Neuron (in vitro differentiated cells): Measurements from ENCODE around the gene NEDD4L.
"Not testable (repeated sequence)": the region's sequence is repeated elsewhere in the genome, so short reads cannot be mapped to it uniquely, and the experiment has no call there.

Source experiments
- H2AFZ ChIP-seq: one replicate; pipeline ENCODE4 v1.6.1; 2013; ENCODE audit warnings: low read depth, mild to moderate bottlenecking, inconsistent platforms, low read length, moderate library complexity
- H3K27me3 ChIP-seq: one replicate; pipeline ENCODE4 v1.6.1; 2013; ENCODE audit warnings: low read length; ENCODE audit not compliant: insufficient read depth
- H3K36me3 ChIP-seq: one replicate; pipeline ENCODE4 v1.6.1; 2013; ENCODE audit warnings: low read length; ENCODE audit not compliant: insufficient read depth
- H3K4me1 ChIP-seq: one replicate; pipeline ENCODE4 v1.6.1; 2013; ENCODE audit warnings: low read length; ENCODE audit not compliant: insufficient read depth
- H3K4me3 ChIP-seq: 2 replicates; pipeline ENCODE4 v1.5.1; 2013; ENCODE audit warnings: mild to moderate bottlenecking, low read length, moderate library complexity
- H3K9me3 ChIP-seq: one replicate; pipeline ENCODE4 v1.6.1; 2013; ENCODE audit warnings: low read length

NEDD4L gene

DNA sequence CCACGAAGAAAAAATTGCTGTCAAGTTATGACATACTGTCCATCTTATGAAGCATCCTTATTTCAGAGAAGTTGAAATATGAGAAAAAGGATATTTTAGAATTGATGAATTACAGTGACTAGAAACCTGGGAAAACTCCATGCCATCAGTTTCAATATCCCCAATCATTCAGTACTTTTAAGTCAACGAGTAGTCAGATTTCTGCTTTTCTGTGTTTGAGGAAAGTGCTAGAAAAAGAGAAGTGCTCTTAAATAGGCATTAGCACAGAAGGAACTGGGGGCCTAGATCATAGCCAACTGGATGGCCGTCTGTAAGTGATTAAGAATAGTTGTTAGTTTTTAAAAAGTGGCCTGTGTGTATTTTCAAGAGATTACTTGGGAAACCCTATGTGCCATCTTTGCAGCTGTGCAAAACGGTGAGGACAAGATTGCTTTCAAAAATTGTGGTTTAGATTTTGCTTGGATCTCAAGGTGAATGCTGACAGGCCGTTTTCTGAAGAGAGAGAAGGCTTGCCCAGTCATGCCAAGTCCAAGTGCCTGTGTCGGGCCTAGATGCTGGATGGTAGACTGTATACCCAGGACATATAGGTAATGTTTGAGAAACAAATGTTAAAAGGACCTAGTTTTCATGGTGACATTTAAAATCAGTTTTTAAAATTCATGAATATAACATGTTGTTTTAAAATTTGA is 5.1 kb downstream of the NEDD4L start:
- Histone ChIP-seq H2AFZ (no peak overlapping the region), H3K4me3 (no peak overlapping the region), H3K27me3 (no peaks in the 10 kb centered on the region), H3K9me3 (no peaks in the 10 kb centered on the region), H3K4me1 (peaks cover 17% of the 10 kb centered on the region), H3K36me3 (no peaks in the 10 kb centered on the region)

DNA sequence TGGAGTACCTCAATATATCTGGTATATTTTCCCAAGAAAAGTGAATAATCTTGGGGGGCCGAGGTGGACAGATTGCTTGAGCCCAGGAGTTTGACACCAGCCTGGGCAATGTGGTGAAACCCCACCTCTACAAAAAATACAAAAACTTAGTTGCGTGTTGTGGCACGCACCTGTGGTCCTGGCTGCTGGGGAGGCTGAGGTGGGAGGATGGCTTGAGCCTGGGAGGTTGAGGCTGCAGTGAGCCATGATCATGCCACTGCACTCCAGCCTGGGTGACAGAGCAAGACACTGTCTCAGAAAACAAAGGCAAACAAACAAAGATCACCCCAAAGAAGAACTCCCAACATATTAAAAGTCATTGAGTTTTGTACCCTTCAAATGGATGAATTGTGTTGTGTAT is 6.9 kb downstream of the NEDD4L start:
- H3K9me3 ChIP-seq, H2AFZ ChIP-seq, H3K36me3 ChIP-seq, H3K27me3 ChIP-seq, H3K4me3 ChIP-seq: not testable (repeated sequence)
- H3K4me1 ChIP-seq: peaks cover 25% of the 10 kb centered on the region

DNA sequence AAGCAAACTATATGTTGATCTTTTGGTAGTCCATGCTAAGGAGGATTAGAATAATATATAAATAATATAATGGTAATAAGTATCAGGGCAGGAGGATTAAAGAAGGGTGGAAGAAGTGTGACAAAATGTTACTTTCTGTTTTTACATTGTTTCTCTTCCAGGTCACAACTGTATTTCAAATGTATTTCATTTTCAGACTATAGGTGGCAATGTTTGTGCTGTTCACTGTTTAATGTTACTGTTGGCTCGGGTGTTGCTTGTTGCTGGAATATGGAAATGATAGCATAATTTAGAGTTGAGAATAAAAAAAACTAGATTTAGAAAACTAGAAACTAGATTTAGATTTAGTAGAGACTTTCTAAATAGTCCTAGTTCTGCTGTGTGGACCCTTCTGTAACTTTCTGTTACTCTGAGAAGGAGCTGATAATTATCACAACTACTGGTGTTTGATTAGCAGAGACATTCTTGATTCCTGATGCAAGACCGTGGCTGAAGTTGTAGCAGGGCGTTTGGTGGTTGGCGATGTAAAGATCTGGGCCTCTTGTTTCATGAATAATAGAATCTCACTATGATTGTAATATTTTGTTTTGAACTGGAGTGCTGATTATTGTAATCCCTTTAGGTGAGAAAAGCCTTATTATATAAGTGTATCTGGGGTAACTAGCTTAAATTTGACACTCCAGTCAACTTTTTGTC is 7.9 kb downstream of the NEDD4L start:
- no peak overlapping the region for H3K4me3 ChIP-seq
- H3K9me3 ChIP-seq: no peaks in the 10 kb centered on the region
- no peaks in the 10 kb centered on the region for H3K36me3 ChIP-seq
- H3K4me1 ChIP-seq: peaks cover 15% of the 10 kb centered on the region
- H3K27me3 ChIP-seq: no peaks in the 10 kb centered on the region
- no peak overlapping the region for H2AFZ ChIP-seq

DNA sequence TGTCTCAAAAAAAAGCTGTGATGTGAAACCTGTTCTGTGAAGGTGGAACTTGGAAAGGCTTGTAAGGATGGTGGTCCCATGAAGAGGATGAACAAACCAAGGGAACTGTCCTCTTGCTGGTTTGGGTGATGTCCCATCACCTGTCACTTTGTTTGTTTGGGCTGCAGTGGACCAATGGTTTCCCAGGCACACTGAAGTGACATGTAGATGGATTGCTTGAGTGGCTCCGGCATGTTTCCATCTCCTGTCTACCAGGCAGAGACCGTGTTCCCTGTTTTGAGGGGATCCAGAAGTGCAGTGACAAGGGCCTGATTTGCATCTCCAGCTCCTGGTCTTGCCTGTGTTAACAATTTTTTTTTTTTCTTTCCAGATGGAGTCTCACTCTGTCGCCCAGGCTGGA is 8.9 kb downstream of the NEDD4L start:
- H2AFZ ChIP-seq: no peak overlapping the region
- H3K27me3 ChIP-seq: no peaks in the 10 kb centered on the region
- H3K4me1 ChIP-seq: peaks cover 11% of the 10 kb centered on the region
- H3K36me3 ChIP-seq: no peaks in the 10 kb centered on the region
- no peaks in the 10 kb centered on the region for H3K9me3 ChIP-seq
- no peak overlapping the region for H3K4me3 ChIP-seq

DNA sequence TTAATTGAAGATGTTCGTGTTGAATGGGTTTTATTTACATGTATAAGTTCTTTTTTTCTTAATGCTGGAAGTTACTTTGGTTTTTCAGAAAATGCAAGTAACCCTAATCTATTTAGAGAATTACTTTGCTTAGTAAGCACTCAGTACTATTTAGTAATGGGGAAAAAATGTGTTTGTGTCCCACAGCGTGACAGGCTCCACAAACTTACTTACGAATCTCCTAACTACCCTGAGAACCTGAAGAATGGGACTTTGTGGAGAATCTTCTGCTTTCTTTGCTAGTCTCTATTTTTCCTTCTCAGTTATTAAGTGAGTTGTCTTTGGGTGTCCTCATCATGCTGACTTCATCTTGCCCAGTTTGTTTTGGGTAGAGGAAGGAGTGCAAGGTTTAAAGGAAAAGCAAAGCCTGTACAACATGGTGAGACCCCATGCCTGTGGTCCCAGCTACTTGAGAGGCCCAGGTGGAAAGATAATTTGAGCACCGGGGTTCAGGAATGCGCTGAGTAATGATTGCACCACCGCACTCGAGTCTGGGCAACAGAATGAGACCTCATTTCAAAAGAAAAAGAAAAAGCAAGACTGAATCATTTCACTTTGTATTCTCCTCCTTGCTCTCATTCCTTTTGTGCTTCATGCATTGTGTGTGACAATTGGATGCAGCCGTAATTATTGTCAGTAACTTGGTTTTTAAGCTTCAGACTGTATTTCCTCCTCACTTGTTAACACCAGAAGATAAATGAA is 10.2 kb downstream of the NEDD4L start:
- Histone ChIP-seq H3K36me3 (no peaks in the 10 kb centered on the region), H3K27me3 (no peaks in the 10 kb centered on the region), H3K4me1 (peaks cover 11% of the 10 kb centered on the region), H3K4me3 (no peak overlapping the region), H3K9me3 (no peaks in the 10 kb centered on the region), H2AFZ (no peak overlapping the region)

DNA sequence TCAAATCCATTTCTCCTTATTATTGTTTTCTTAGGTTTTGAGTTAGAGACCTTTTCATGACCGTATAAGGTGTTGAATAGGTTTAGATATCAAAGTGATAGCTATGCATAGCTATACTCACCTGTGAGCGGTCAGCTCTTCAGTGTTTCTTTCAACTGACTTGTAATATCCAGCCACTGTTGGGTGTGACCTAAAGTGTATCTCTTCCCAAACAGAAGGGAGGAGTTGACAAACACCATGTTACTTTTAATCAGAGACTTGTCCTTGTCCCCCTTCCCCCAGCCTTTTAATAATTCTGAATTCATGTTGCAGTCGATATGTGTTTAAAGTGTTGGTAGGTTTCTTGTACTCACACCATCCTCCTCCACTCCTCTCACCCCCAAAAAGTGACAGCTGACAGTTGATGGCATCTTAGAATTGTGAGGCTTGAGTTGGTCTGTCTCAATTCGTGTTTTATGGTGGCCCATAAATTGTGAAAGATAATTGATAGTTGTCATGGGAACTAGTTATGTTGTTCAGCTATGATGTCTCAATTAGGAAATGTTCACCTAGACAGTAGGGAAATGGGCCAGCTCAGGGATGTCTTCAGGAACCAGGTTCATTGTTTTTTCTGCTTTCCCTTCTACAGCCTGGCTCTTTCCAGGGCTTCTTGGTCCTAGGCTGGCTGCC is 12.0 kb downstream of the NEDD4L start:
- H3K4me3 ChIP-seq: no peak overlapping the region
- H3K36me3 ChIP-seq: no peaks in the 10 kb centered on the region
- H3K27me3 ChIP-seq: no peaks in the 10 kb centered on the region
- H3K9me3 ChIP-seq: no peaks in the 10 kb centered on the region
- H3K4me1 ChIP-seq: peaks cover 11% of the 10 kb centered on the region
- H2AFZ ChIP-seq: no peak overlapping the region

DNA sequence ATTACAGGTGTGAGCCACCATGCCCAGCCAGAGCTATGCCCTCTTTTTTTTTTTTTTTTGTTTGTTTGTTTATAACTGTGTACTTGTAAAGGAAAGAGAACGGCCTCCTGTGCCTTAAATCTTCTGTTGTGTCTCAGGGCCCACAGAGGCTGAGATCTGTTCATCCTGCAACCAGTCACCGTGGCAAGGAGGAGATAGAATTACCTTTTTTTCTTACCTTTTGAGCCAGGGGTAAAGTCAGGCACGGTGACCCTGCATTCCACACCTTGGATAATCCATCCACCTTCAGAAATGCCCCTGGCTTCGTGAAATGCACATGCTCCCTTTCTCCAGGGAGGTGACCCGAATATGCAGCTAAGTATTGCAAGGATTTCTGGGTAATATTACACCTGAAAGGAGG is 12.8 kb downstream of the NEDD4L start:
- Histone ChIP-seq H3K36me3 (no peaks in the 10 kb centered on the region), H3K4me3 (no peak overlapping the region), H3K9me3 (no peaks in the 10 kb centered on the region), H2AFZ (no peak overlapping the region), H3K4me1 (peaks cover 11% of the 10 kb centered on the region), H3K27me3 (no peaks in the 10 kb centered on the region)

DNA sequence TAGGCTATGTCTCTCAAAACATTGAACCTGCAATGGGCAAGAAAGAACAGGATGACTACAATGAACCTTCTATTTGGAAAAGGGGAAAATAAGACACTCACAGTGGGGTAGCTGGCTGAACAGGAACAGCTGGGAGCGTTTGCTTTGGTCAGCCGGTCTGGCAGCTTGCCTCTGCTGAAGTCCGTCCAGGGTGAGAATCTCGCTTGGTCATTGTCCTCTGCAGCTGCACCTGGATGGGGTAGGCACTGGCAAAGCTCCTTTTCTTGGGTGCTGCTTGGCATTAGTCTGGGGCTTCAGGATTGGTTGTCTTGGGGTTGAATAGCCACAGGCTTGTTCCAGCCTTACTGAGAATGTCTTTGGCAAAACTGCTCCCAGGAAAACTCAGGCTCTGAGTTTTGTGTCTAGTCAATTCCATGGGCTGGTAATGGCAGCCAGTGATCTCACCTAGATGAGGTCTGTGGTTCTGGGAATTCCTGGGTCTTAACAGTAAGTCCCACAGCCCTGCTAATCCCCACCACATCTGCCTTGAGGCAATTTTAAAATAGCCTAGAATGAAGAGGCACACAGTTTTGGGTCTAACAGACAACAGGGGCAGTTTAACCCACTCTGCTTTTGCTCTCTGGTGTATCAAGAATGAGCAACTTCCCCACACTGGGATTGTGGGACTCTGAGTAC is 13.4 kb downstream of the NEDD4L start:
- Histone ChIP-seq H3K27me3 (no peaks in the 10 kb centered on the region), H3K4me1 (peaks cover 9% of the 10 kb centered on the region), H3K36me3 (no peaks in the 10 kb centered on the region), H2AFZ (no peak overlapping the region), H3K4me3 (no peak overlapping the region), H3K9me3 (no peaks in the 10 kb centered on the region)

DNA sequence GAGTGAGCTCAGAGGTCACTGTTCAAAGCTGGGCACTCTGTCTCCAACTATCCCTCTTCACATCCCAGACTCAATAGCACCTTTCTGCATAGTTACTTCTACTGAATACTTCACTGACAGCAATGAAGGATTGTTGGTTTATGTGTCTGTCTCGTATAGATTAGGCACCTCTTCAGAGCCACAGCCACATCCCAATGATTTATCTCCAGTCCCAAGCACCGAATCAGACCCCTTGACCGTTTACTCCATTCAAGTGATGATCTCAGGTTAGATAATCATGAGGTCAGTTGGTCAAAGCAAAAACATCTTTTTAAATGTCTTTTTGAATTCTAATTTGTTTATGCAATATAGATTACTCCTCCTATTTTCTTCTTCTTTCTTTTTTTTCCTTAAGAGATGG is 14.7 kb downstream of the NEDD4L start:
- no peak overlapping the region for H2AFZ ChIP-seq
- H3K4me1 ChIP-seq: peaks cover 9% of the 10 kb centered on the region
- H3K27me3 ChIP-seq: no peaks in the 10 kb centered on the region
- H3K4me3 ChIP-seq: no peak overlapping the region
- H3K36me3 ChIP-seq: no peaks in the 10 kb centered on the region
- H3K9me3 ChIP-seq: no peaks in the 10 kb centered on the region

DNA sequence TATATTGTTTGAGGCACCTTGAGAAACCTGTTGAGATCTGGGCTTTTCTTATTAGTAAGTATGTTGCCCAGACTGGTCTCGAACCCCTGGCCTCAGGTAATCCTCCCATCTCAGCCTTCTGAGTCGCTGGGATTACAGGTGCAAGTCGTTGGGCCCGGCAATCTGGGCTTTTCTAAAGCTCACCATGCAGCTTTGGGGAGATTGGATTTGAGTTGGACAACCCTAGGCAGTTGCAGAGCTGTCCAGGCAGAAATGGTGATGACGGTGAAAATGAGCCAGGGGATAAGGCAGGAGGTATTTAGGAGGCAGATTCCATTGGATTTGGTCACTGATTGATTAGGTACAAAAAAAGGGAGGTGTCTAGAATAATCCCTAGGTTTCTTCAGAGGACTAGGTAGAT is 16.2 kb downstream of the NEDD4L start:
- H2AFZ ChIP-seq: no peak overlapping the region
- no peaks in the 10 kb centered on the region for H3K4me1 ChIP-seq
- H3K36me3 ChIP-seq: no peaks in the 10 kb centered on the region
- H3K9me3 ChIP-seq: no peaks in the 10 kb centered on the region
- no peak overlapping the region for H3K4me3 ChIP-seq
- no peaks in the 10 kb centered on the region for H3K27me3 ChIP-seq

DNA sequence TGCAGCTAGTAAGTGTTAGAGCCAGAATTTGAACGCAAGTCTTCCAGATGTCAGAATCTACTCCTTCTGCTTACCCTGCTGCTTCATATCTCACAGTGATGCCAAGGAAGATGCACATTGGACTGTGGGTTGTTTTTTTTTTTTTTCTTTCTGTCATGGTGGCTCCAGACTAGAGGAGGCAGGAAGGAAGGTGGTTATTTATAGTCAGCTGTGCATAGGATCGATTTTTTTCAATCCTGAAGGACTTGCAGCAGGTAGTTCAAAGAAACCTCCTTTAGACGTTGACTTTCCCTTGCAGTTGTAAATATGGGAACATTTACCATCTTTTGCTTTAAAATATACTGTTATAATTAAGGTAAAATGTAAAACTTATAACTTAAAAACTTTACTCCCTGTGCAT is 17.3 kb downstream of the NEDD4L start:
- Histone ChIP-seq H2AFZ (no peak overlapping the region), H3K27me3 (no peaks in the 10 kb centered on the region), H3K4me1 (no peaks in the 10 kb centered on the region), H3K9me3 (peaks cover 2% of the 10 kb centered on the region), H3K36me3 (no peaks in the 10 kb centered on the region), H3K4me3 (no peak overlapping the region)

DNA sequence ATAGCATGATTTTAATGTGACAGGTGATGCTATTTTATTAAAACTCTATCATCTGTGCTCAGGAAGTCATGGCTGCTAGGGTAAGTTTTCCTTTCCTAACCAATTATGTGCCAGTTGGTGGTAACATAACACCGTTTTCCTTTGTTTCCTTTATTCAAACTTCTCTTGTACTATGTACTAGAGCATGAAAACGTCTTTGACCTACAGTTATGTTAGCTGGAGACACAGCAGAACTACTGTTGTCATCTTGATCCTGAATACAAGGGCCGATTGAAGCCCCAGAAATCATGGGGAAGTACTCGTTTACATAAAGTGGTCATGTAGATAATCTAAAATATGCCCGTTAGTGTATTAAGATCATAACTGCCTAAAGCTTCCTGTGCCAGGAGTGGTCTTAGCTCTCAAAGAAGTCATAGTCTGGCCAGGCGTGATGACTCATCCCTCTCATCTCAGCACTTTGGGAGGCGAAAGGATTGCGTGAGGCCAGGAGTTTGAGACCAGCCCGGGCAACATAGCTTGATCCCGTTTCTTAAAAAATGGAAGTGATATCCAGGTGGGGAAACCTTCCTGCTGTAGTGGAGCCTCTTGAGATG is 20.5 kb downstream of the NEDD4L start:
- no peak overlapping the region for H3K4me3 ChIP-seq
- H3K36me3 ChIP-seq: no peaks in the 10 kb centered on the region
- no peak overlapping the region for H2AFZ ChIP-seq
- no peaks in the 10 kb centered on the region for H3K4me1 ChIP-seq
- peaks cover 4% of the 10 kb centered on the region for H3K9me3 ChIP-seq
- no peaks in the 10 kb centered on the region for H3K27me3 ChIP-seq
